ENCODE data around the gene PWWP2B. TPM values are rescaled to one million over a fixed set of nuclear protein-coding genes. Genes with fewer than 3 reads are reported as not detected.

The PWWP2B gene
- total and polyA plus RNA-seq, 2 of the 13 experiments (the other 11 are each of a cell fraction or from before 2014, with no cell fraction given): 2.3 to 4.7 TPM

DNA sequence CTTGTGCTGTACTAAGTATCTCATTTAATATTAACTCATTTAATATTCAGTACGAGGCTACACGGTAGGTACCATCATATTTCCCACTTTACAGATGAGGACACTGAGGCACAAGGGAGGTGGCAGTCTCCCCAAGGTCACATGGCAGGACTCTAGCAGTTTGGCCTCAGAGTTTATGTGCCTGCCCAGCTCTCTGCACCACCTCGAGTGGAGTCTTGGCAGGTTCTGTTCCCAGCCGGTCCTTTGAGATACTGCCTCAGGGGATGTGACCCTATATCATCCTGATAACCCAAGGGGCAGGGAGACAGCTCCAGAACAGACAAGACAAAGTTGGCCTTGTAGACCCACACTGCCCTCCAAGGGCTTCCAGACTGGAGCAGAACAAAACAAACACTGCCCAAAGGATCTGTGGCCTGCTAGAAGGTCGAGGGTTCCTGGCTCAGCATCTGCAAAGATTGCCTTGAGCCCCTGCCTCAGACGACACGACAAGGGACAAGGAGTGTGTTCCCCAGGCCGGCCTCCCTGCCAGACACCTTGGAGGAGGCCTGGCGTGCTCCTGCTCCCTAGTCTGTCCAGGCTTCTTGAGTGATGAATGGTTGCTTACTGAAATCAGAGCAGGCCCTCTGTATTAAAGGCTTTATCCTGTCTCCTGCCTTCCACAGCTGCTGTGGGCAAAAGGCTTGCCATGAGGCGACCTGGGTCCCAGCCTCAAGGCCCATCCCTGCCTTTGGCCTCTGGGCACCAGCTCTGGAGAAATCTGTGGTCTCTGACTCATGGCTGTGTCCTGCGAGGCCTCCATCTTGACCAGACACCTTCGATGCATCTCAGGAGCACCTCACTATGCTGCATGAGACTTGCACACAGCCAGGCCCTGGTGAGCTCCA lies 3.9 kb upstream of the PWWP2B start:
- 23% methylated on average over 5 of the region's 12 CpGs for WGBS (ENCODE audit: low lambda C conversion rate)
- CTCF ChIA-PET (ENCODE audit: low intra/inter-chr PET ratio, low total read pairs): no interaction called here
- no peak for ATAC-seq

DNA sequence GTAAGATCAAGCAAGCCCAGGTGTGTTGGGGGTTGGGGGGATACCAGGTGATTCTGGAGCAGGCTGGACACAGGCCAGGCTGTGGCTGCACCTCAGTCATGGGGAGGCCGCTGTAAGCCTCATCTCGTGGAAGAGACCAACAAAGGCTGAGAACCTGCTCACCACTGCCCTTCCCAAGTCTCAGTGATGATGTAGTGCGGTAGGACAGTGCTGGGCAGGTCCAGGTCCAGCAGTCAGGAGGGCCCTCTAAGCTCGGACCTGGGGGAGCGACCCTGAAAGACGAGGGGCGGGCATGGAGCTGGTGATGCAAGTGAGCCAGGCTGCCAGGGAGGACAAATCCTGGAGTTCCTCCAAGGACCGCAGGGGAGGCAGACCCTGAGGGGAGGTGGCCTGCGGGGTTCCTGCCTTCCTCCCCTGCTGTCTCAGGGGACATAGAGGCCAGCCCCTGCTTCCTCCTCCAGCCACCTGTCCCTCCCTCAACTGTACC lies 3.3 kb upstream of the PWWP2B start:
- TF ChIP-seq, protein P1, sequence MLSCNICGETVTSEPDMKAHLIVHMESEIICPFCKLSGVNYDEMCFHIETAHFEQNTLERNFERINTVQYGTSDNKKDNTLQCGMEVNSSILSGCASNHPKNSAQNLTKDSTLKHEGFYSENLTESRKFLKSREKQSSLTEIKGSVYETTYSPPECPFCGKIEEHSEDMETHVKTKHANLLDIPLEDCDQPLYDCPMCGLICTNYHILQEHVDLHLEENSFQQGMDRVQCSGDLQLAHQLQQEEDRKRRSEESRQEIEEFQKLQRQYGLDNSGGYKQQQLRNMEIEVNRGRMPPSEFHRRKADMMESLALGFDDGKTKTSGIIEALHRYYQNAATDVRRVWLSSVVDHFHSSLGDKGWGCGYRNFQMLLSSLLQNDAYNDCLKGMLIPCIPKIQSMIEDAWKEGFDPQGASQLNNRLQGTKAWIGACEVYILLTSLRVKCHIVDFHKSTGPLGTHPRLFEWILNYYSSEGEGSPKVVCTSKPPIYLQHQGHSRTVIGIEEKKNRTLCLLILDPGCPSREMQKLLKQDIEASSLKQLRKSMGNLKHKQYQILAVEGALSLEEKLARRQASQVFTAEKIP (CRISPR knock-in tag; IDR thresholded peaks at IDR 0.05; ENCODE audit: borderline replicate concordance): no peak
- TF ChIP-seq POLR2A (IDR thresholded peaks at IDR 0.05; ENCODE audit: insufficient read depth in 1 of 2, low read depth in 2 of 2, low read length in 2 of 2): no peak
- no TSS peak for BruUV-seq (replicated peaks)
- CTCF ChIA-PET (ENCODE audit: low intra/inter-chr PET ratio, low total read pairs): no interaction called here
- Histone ChIP-seq H3K9me3 (ENCODE audit: low read length) (no peaks in the 10 kb centered on the region), H3K27ac (ENCODE audit: extremely low read length, insufficient read depth, low read length) (no peak overlapping the region), H3K9ac (ENCODE audit: insufficient read depth, low read depth, low read length) (no peak overlapping the region), H3K36me3 (replicated peaks in 1 of 2; ENCODE audit: control insufficient read depth in 1 of 2, insufficient read depth in 2 of 2, low read length in 2 of 2) (no peaks in the 10 kb centered on the region), H2AFZ (ENCODE audit: low read length) (no peak overlapping the region), H3K4me1 (ENCODE audit: insufficient read depth, low read length) (peaks cover 65% of the 10 kb centered on the region), H3K79me2 (ENCODE audit: insufficient read depth, low read length) (no peaks in the 10 kb centered on the region), H3K4me2 (ENCODE audit: low read depth, low read length) (no peak overlapping the region), H3K27me3 (ENCODE audit: control insufficient read depth in 1 of 2, insufficient read depth in 2 of 2, low read length in 2 of 2) (peaks cover 8 to 31% of the 10 kb centered on the region in 2 experiments; a peak in 3 of 5 replicates), H4K20me1 (ENCODE audit: insufficient read depth, low read length) (no peaks in the 10 kb centered on the region), H3K4me3 (replicated peaks in 1 of 3; ENCODE audit: insufficient read depth in 1 of 3, low read depth in 2 of 3, low read length in 3 of 3) (no peak overlapping the region)
- no peak for ATAC-seq
- in situ Hi-C loops (cut with HindIII; ENCODE audit: extremely low pct_ligation_motif_present, low pct_unique_long_range_greater_than_20kb): no loop called here
- no peak for FAIRE-seq
- intact Hi-C loops (cut with micrococcal nuclease; ENCODE audit: unreplicated experiment): no loop called here
- WGBS (ENCODE audit: low lambda C conversion rate): 42% methylated on average over 6 of the region's 9 CpGs
- DNase-seq (ENCODE audit: low spot score): no peak
- POLR2A ChIA-PET: no interaction called here

More for the DNA sequence above, 3.9 kb upstream of the PWWP2B start:
- Histone ChIP-seq H3K4me2 (ENCODE audit: low read depth, low read length) (no peak overlapping the region), H3K79me2 (ENCODE audit: insufficient read depth, low read length) (no peaks in the 10 kb centered on the region), H4K20me1 (ENCODE audit: insufficient read depth, low read length) (no peaks in the 10 kb centered on the region), H2AFZ (ENCODE audit: low read length) (no peak overlapping the region), H3K4me3 (replicated peaks in 1 of 3; ENCODE audit: insufficient read depth in 1 of 3, low read depth in 2 of 3, low read length in 3 of 3) (no peak overlapping the region), H3K9me3 (ENCODE audit: low read length) (no peaks in the 10 kb centered on the region), H3K27ac (ENCODE audit: extremely low read length, insufficient read depth, low read length) (no peak overlapping the region), H3K36me3 (replicated peaks in 1 of 2; ENCODE audit: control insufficient read depth in 1 of 2, insufficient read depth in 2 of 2, low read length in 2 of 2) (no peaks in the 10 kb centered on the region), H3K4me1 (ENCODE audit: insufficient read depth, low read length) (peaks cover 62% of the 10 kb centered on the region), H3K9ac (ENCODE audit: insufficient read depth, low read depth, low read length) (no peak overlapping the region), H3K27me3 (ENCODE audit: control insufficient read depth in 1 of 2, insufficient read depth in 2 of 2, low read length in 2 of 2) (peaks cover 8 to 31% of the 10 kb centered on the region in 2 experiments; a peak in 3 of 5 replicates)
- FAIRE-seq (no peak), DNase-seq (ENCODE audit: low spot score) (no peak)
- intact Hi-C loops (cut with micrococcal nuclease; ENCODE audit: unreplicated experiment) (no loop called here), in situ Hi-C loops (cut with HindIII; ENCODE audit: extremely low pct_ligation_motif_present, low pct_unique_long_range_greater_than_20kb) (no loop called here)
- POLR2A ChIA-PET: no interaction called here
- no TSS peak for BruUV-seq (replicated peaks)
- TF ChIP-seq, protein P2, sequence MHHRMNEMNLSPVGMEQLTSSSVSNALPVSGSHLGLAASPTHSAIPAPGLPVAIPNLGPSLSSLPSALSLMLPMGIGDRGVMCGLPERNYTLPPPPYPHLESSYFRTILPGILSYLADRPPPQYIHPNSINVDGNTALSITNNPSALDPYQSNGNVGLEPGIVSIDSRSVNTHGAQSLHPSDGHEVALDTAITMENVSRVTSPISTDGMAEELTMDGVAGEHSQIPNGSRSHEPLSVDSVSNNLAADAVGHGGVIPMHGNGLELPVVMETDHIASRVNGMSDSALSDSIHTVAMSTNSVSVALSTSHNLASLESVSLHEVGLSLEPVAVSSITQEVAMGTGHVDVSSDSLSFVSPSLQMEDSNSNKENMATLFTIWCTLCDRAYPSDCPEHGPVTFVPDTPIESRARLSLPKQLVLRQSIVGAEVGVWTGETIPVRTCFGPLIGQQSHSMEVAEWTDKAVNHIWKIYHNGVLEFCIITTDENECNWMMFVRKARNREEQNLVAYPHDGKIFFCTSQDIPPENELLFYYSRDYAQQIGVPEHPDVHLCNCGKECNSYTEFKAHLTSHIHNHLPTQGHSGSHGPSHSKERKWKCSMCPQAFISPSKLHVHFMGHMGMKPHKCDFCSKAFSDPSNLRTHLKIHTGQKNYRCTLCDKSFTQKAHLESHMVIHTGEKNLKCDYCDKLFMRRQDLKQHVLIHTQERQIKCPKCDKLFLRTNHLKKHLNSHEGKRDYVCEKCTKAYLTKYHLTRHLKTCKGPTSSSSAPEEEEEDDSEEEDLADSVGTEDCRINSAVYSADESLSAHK (CRISPR knock-in tag; IDR thresholded peaks at IDR 0.05; ENCODE audit: borderline replicate concordance): no peak
- TF ChIP-seq ZNF577 (CRISPR knock-in tag; IDR thresholded peaks at IDR 0.05; ENCODE audit: borderline replicate concordance, low read depth) (no peak), CBX5 (CRISPR knock-in tag; IDR thresholded peaks at IDR 0.05; ENCODE audit: borderline replicate concordance) (no peak)
